ENCODE data around the gene OVOL2.
"Not testable (repeated sequence)": the region's sequence is repeated elsewhere in the genome, so short reads cannot be mapped to it uniquely, and the experiment has no call there.

The OVOL2 gene

GRCh38 chr20:18056174-18057100 is 1.3 kb downstream of the OVOL2 start:
- no peak for DNase-seq

GRCh38 chr20:18055261-18055660 is 2.5 kb downstream of the OVOL2 start:
- DNase-seq: no peak

- DNase-seq: no peak
These were observed 4.9 kb downstream of the OVOL2 start for GRCh38 chr20:18052856-18053255.

- no peak for DNase-seq
These were observed 7.1 kb downstream of the OVOL2 start for GRCh38 chr20:18050628-18051027.

GRCh38 chr20:18048176-18048575 is 9.5 kb downstream of the OVOL2 start:
- no peak for DNase-seq

- no peak for DNase-seq
These were observed 11.2 kb downstream of the OVOL2 start for GRCh38 chr20:18046535-18046934.

GRCh38 chr20:18042229-18042628 is 15.5 kb downstream of the OVOL2 start:
- no peak for DNase-seq

- no peak for DNase-seq
These were observed 16.3 kb downstream of the OVOL2 start for GRCh38 chr20:18041462-18041861.

GRCh38 chr20:18039063-18039462 is 18.7 kb downstream of the OVOL2 start:
- no peak for DNase-seq

- no peak for DNase-seq
These were observed 23.7 kb downstream of the OVOL2 start for GRCh38 chr20:18034039-18034438.

- DNase-seq: no peak
These were observed 24.5 kb downstream of the OVOL2 start for GRCh38 chr20:18032977-18033892.

GRCh38 chr20:18031888-18032509 is 25.7 kb downstream of the OVOL2 start:
- no peak for DNase-seq

- no peak for DNase-seq
These were observed 26.7 kb downstream of the OVOL2 start for GRCh38 chr20:18031050-18031449.

- no peak for DNase-seq
These were observed 27.7 kb downstream of the OVOL2 start for GRCh38 chr20:18030020-18030419.

- not testable (repeated sequence) for DNase-seq
These were observed 30.7 kb downstream of the OVOL2 start for GRCh38 chr20:18027011-18027410.

GRCh38 chr20:18024606-18025127 is 33.0 kb downstream of the OVOL2 start:
- DNase-seq: no peak

- no peak for DNase-seq
These were observed 36.8 kb downstream of the OVOL2 start for GRCh38 chr20:18020931-18021330.

- no peak for DNase-seq
These were observed 38.6 kb downstream of the OVOL2 start for GRCh38 chr20:18019068-18019467.

GRCh38 chr20:18018100-18018499 is 39.6 kb downstream of the OVOL2 start:
- no peak for DNase-seq

- DNase-seq: no peak
These were observed 40.9 kb downstream of the OVOL2 start for GRCh38 chr20:18016772-18017171.

- DNase-seq: no peak
These were observed 43.3 kb downstream of the OVOL2 start for GRCh38 chr20:18014411-18014810.

GRCh38 chr20:18012901-18013300 is 44.8 kb downstream of the OVOL2 start:
- DNase-seq: no peak
